ENCODE measurements around the gene LIPE. TPM values are rescaled to one million over a fixed set of nuclear protein-coding genes. Genes with fewer than 3 reads are reported as not detected.

Gene LIPE
- total RNA-seq, 1 donor from 2014 or later: 39.0 TPM

DNA sequence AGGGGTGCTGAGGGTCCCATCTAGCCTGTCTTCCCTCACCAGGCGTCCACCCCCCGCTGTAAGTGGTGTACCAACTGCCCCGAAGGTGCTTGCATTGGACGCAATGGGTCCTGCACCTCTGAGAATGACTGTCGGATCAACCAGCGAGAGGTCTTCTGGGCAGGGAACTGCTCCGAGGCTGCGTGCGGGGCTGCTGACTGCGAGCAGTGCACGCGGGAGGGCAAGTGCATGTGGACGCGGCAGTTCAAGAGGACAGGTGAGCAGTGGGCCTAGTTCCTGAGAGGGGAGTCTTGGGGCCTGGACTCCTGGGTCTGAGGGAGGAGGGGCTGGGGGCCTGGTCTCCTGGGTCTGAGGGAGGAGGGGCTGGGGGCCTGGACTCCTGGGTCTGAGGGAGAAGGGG is 64.8 kb downstream of the LIPE start:
- peaks cover 6% of the 10 kb centered on the region for H3K9me3 Mint-ChIP-seq (ENCODE audit: unreplicated experiment)
- H3K27me3 Mint-ChIP-seq (ENCODE audit: unreplicated experiment): no peaks in the 10 kb centered on the region
- peaks cover 10% of the 10 kb centered on the region for H3K36me3 Mint-ChIP-seq (ENCODE audit: unreplicated experiment)
- H3K4me3 Mint-ChIP-seq (ENCODE audit: unreplicated experiment): no peak overlapping the region
- peaks cover 17% of the 10 kb centered on the region for H3K4me1 Mint-ChIP-seq (ENCODE audit: low read depth, unreplicated experiment)
- TF ChIP-seq, protein P1, sequence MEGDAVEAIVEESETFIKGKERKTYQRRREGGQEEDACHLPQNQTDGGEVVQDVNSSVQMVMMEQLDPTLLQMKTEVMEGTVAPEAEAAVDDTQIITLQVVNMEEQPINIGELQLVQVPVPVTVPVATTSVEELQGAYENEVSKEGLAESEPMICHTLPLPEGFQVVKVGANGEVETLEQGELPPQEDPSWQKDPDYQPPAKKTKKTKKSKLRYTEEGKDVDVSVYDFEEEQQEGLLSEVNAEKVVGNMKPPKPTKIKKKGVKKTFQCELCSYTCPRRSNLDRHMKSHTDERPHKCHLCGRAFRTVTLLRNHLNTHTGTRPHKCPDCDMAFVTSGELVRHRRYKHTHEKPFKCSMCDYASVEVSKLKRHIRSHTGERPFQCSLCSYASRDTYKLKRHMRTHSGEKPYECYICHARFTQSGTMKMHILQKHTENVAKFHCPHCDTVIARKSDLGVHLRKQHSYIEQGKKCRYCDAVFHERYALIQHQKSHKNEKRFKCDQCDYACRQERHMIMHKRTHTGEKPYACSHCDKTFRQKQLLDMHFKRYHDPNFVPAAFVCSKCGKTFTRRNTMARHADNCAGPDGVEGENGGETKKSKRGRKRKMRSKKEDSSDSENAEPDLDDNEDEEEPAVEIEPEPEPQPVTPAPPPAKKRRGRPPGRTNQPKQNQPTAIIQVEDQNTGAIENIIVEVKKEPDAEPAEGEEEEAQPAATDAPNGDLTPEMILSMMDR (IDR thresholded peaks at IDR 0.05; ENCODE audit: partially characterized antibody, unreplicated experiment): no peak
- no peak overlapping the region for H3K27ac Mint-ChIP-seq (ENCODE audit: unreplicated experiment)
- no peak for DNase-seq

DNA sequence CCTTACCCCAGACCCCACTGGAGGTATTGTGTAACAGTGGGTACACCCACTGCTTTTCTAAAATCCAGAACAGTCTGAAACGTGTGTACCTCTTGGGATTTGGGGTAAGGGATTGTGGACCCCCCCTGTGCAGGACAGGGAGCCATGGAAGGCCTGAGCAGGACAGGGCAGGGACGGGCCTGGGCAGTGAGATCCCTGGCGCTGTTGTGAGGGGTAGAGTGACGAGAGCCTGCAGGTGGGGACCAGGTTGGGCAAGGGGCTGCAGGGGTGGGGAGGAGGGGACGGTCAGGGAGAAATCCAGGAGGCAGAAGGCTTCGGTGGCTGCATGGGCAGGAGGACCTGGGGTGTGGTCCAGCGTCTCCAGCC is 65.7 kb downstream of the LIPE start:
- H3K4me1 Mint-ChIP-seq (ENCODE audit: low read depth, unreplicated experiment): peaks cover 12% of the 10 kb centered on the region
- no peaks in the 10 kb centered on the region for H3K27me3 Mint-ChIP-seq (ENCODE audit: unreplicated experiment)

DNA sequence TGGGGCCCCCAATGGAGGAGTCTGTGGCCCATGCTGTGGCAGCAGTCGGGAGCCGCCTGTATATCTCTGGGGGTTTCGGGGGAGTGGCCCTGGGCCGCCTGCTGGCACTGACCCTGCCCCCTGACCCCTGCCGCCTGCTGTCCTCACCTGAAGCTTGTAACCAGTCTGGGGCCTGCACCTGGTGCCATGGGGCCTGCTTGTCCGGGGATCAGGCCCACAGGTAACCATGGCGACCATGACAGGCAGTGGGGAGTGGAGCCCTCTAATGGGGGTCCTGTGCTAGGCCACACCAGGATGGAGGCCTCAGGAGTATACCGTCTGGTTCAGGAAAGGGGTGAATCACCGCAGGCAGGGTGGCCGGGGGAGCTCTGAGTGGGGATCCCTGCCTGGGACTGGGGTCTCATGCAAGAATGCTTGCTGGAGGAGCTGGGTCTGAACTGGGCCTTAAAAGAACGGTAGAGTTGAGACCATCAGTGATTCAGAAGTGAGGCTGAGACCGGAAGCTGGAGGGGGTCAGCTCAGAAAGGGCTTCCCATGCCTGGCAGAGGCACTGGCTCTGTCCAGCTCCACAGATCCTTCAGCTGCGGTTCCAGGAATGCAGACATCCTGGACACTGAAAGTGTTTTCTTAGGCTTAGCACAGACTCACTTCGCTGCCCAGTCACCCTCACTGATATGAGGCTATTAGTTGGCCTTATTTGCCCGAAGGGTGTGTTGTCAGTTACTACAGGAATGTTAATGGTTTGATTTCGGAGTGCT is 66.2 kb downstream of the LIPE start:
- H3K4me3 Mint-ChIP-seq (ENCODE audit: unreplicated experiment): no peak overlapping the region
- TF ChIP-seq, protein P1 (IDR thresholded peaks at IDR 0.05; ENCODE audit: partially characterized antibody, unreplicated experiment): no peak
- peaks cover 1% of the 10 kb centered on the region for H3K9me3 Mint-ChIP-seq (ENCODE audit: unreplicated experiment)
- no peaks in the 10 kb centered on the region for H3K27me3 Mint-ChIP-seq (ENCODE audit: unreplicated experiment)
- peaks cover 10% of the 10 kb centered on the region for H3K4me1 Mint-ChIP-seq (ENCODE audit: low read depth, unreplicated experiment)
- H3K27ac Mint-ChIP-seq (ENCODE audit: unreplicated experiment): no peak overlapping the region
- DNase-seq: peak; percentile 41
- H3K36me3 Mint-ChIP-seq (ENCODE audit: unreplicated experiment): peaks cover 10% of the 10 kb centered on the region

More for the DNA sequence above, 65.7 kb downstream of the LIPE start:
- peaks cover 10% of the 10 kb centered on the region for H3K36me3 Mint-ChIP-seq (ENCODE audit: unreplicated experiment)
- H3K9me3 Mint-ChIP-seq (ENCODE audit: unreplicated experiment): peaks cover 3% of the 10 kb centered on the region
- TF ChIP-seq, protein P1 (IDR thresholded peaks at IDR 0.05; ENCODE audit: partially characterized antibody, unreplicated experiment): no peak
- DNase-seq: no peak
- H3K27ac Mint-ChIP-seq (ENCODE audit: unreplicated experiment): no peak overlapping the region
- no peak overlapping the region for H3K4me3 Mint-ChIP-seq (ENCODE audit: unreplicated experiment)

DNA sequence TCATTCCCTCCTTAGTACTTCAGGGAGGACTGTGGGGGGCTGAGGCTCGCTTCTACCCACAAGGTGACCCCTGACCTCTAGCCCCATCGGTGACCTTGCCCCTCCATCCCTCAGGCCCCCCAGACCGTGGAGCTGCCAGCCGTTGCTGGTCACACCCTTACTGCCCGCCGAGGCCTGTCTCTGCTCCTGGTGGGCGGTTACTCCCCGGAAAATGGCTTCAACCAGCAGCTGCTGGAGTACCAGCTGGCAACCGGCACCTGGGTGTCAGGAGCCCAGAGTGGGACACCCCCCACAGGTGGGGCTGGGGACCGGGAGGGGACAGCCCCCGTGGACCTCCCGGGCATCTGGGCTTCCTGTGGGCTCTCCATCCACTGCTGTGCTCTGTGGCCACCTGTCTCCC is 69.9 kb downstream of the LIPE start:
- Mint-ChIP-seq H3K4me1 (ENCODE audit: low read depth, unreplicated experiment) (peaks cover 7% of the 10 kb centered on the region), H3K36me3 (ENCODE audit: unreplicated experiment) (peaks cover 9% of the 10 kb centered on the region), H3K4me3 (ENCODE audit: unreplicated experiment) (no peak overlapping the region), H3K9me3 (ENCODE audit: unreplicated experiment) (peaks cover 5% of the 10 kb centered on the region), H3K27ac (ENCODE audit: unreplicated experiment) (no peak overlapping the region), H3K27me3 (ENCODE audit: unreplicated experiment) (peaks cover 5% of the 10 kb centered on the region)
- TF ChIP-seq, protein P1 (IDR thresholded peaks at IDR 0.05; ENCODE audit: partially characterized antibody, unreplicated experiment): no peak
- DNase-seq: no peak

DNA sequence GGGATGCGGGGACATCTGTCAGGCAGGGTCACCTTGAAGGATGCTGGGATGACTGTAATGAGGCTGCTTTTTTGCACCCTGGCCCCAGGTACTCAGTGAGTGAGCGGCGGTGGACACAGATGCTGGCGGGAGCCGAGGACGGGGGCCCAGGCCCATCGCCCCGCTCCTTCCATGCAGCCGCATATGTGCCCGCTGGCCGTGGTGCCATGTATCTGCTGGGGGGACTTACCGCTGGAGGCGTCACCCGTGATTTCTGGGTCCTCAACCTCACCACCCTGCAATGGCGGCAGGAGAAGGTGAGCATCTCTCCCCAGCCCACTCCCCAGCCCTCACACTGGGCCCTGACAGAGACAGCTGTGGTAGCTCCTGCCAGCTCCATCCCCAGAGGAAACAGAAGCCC is 70.5 kb downstream of the LIPE start:
- Mint-ChIP-seq H3K4me3 (ENCODE audit: unreplicated experiment) (no peak overlapping the region), H3K4me1 (ENCODE audit: low read depth, unreplicated experiment) (peaks cover 7% of the 10 kb centered on the region), H3K9me3 (ENCODE audit: unreplicated experiment) (peaks cover 5% of the 10 kb centered on the region), H3K36me3 (ENCODE audit: unreplicated experiment) (peaks cover 13% of the 10 kb centered on the region), H3K27me3 (ENCODE audit: unreplicated experiment) (peaks cover 5% of the 10 kb centered on the region), H3K27ac (ENCODE audit: unreplicated experiment) (no peak overlapping the region)
- no peak for DNase-seq
- TF ChIP-seq, protein P1 (IDR thresholded peaks at IDR 0.05; ENCODE audit: partially characterized antibody, unreplicated experiment): no peak
